HG03175 (cell line): ENCODE results near the gene TADA2B.
"Not testable (repeated sequence)": the region's sequence is repeated elsewhere in the genome, so short reads cannot be mapped to it uniquely, and the experiment has no call there.

Experiments
- ATAC-seq: cut with Tn5 transposase; IDR thresholded peaks from one replicate; pipeline ENCODE4 v1.9.1; 2021; ENCODE audit warnings: mild to moderate bottlenecking, moderate library complexity; ENCODE audit not compliant: unreplicated experiment

Gene TADA2B

GRCh38 chr4:7076696-7077082, 33.5 kb downstream of the TADA2B start:
- no peak for ATAC-seq

DNA sequence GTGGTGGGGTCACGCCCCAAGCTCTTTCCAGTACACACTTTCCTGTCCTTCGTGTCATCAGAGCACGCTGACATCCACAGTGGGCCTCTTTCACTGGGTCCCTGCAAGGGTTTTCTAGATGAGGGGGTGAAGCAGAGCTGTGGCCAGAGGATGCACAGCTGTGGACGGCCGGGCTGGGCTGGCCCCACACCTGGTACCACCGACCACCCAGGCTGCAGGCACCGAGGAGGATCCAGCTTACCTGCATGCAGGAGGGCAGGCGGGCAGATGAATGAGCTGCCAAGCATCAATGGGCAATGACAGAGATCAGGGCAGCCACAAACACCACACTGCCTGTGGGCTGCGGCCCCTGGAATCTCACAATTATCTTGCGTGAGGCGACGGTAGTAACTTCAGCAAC, 34.2 kb downstream of the TADA2B start:
- ATAC-seq: no peak

DNA sequence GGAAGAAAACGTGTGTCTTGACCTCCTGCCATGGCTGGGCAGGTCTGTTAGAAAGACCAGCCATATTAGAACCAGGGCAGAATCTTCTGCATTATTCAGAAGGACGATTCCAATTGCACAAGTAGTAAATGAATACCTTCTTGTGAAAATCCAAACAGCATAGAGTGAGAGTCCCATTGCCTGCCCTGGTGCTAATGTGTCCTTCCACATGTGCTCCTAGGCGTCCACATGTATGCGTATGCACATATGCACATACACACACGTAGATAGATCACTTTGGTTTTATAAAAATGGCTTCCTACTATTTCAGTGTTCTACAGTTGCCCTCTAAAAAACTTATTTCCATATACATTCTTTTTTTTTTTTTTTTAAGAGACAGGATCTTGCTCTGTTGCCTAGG, 34.9 kb downstream of the TADA2B start:
- ATAC-seq: no peak

DNA sequence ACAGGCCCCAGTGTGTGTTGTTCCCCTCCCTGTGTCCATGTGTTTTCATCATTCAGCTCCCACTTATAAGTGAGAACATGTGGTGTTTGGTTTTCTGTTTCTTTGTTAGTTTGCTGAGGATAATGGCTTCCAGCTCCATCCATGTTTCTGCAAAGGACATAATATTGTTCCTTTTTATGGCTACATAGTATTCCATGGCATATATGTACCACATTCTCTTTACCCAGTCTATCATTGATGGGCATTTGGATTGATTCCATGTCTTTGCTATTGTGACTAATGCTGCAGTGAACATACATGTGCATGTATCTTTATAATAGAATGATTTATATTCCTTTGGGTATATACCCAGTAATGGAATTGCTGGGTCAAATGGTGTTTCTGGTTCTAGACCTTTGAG, 36.3 kb downstream of the TADA2B start:
- ATAC-seq: not testable (repeated sequence)

GRCh38 chr4:7079909-7080308, 36.7 kb downstream of the TADA2B start:
- not testable (repeated sequence) for ATAC-seq

GRCh38 chr4:7083597-7084563, 40.7 kb downstream of the TADA2B start:
- ATAC-seq: no peak

DNA sequence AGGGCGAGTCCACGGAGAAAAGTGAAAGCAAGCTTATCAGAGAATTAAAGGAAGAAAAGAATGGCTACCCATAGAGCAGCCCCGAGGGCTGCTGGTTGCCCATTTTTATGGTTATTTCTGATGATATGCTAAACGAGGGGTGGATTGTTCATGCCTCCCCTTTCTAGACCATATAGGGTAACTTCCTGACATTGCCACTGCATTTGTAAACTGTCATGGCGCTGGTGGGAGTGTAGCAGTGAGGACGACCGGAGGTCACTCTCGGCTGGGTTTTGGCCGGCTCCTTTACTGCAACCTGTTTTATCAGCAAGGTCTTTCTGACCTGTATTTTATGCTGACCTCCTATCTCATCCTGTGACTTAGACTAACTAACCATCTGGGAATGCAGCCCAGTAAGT, 41.4 kb downstream of the TADA2B start:
- ATAC-seq: not testable (repeated sequence)

DNA sequence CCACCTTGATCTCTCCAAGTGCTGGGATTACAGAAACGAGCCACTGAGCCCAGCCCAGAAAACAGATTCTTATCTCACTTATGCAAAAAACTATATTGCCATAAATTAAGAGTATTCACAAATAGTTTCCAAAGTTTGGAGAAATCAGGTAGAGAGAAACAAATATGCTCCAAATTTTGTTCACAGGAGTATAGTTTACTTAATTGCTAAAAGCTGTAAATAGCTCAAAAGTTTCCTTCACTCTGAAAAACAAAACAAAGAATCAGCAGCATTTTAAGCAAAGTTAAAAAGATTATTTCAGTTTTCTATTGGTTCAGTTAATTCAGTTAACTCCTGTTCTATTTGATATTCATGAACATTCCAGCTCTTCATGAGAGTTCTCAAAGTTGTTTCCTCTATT, 43.2 kb downstream of the TADA2B start:
- ATAC-seq: no peak

- no peak for ATAC-seq
Measured at GRCh38 chr4:7087036-7087435, 43.9 kb downstream of the TADA2B start.

DNA sequence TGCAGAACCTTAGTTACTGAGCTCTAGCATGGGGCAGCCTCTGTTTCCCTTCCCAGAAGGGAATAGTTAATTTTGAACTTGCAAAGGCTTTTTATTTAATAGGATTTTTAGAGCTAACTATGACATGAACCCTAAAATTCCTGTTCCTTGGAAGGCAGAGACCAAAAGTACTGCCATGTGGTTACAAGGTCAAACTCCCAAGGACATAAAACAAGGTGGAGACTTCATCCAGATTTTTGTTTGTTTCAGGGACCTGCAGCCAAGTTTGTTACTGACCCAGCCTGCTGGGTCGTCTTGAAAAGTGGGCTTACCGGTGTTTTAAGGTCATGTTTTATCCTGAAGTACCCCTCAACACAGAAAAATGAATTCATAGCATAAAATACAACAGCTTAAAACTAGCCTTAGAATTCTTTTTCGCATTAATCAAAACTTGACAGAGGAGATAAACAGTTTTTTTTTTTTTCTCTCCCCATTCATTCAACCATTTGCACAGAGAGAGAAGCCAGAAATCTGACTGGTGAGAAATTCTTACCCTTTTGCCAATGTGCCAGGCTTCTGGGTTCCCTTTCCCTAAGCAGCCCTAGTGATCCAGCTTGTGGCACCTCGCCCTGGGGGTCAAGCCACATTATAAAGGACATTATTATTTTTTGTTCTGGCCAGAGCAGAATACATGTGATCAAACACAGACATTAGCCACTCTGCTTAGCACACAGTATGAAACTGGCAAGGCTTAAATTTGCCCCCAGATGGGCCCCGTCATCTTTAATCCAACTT, 46.2 kb downstream of the TADA2B start:
- ATAC-seq: no peak

GRCh38 chr4:7092026-7092425, 48.9 kb downstream of the TADA2B start:
- no peak for ATAC-seq

DNA sequence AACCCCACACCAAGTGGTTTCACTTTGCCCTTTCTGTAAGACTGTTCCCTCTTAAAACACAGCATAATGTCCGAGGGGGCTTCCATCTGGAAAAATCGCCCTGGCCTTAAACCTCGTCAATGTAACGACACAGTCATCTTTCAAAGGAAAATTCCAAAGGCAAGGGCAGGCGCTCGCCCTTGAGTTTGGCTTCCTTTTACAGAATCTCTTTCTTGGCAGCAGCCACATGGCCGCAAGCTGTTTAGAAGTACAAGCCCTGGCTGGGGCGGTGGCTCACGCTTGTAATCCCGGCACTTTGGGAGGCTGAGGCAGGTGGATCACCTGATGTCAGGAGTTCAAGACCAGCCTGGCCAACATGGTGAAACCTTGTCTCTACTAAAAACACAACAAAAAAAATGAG, 51.7 kb downstream of the TADA2B start:
- no peak for ATAC-seq

DNA sequence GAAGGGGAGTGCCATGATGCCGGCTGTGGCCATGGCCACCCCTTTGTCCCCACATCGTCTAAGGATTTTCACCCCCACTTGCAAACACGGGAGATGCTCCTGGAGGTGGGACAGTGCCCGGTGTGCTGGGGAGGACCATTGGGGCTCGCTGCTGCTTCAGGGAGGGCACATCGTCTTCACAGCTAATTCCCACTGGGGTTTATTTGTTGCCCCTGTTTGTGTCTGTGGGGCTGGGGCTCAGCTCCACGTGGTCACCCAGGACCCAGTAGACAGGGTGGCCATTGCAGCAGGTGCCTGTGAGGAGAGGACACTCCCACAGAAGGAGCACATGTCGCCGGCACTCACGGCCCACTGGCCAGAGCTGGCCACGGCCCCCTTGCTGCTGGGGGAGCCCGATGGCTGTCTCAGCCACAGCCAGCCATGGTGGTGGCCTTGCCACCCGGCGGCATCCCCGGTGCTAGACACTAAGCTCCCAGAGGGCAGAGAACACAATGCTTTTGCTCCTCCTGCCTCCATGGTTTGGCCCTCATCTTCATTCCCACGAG, 52.5 kb downstream of the TADA2B start:
- ATAC-seq: no peak

DNA sequence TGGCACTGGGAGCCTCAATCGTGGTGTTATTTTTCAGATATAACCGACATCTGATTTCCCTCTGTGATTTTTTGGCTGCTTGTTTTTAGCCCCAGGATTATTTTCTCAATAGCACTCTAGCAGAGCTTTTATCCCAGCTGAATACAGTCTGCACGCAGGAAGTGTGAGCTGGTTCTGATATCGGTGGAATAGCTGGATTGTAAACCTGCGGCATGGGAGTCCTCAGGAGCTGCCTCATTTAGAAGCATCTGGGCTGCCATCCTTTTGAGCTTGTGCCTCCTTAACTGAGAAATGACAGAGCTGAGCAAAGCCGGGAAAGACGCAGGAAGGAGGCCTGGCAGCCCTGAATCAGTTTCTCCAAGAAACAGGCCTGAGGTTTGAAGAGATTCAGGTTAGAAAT, 53.1 kb downstream of the TADA2B start:
- ATAC-seq: no peak

- ATAC-seq: peak; percentile 75
Measured at GRCh38 chr4:7101692-7102515, 58.7 kb downstream of the TADA2B start.

GRCh38 chr4:7102516-7102909, 59.3 kb downstream of the TADA2B start:
- ATAC-seq: not testable (repeated sequence)

GRCh38 chr4:7103031-7103606, 59.9 kb downstream of the TADA2B start:
- ATAC-seq: peak; percentile 83

- no peak for ATAC-seq
Measured at GRCh38 chr4:7103607-7104365, 60.6 kb downstream of the TADA2B start.

DNA sequence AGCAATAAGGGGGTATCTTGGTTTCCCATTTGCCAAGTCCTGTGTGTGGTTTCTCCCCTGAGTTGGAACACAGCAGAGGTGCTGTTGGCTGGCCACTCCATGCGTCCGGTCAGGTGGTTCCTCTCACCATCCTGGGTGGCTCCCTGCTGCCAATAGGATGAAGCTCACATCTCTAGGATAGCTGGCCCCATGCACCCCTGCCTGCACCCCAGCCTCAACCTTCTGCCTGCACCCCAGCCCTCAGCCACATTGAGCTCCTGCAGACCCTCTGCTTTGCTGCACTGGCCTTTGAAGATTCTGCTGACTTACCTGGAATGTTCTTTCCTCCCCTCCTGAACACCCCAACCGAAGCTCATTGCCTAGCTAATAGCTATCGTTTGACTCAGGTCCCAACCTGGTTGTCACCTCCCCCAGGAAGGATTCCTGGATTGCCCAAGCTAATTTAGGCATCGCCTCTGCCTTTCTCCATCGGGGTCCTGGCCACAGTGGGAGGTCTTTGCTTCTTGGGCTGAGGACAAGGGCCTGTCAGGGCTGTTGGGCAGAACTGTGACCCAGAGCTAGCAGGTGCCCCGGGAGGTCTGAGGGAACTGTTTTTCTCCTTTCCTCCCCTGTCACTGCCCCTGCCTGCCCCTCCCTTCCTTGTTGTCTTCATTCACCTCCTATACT, 61.3 kb downstream of the TADA2B start:
- no peak for ATAC-seq
